DND-41 (cell line): Measurements from ENCODE around the gene LXN.

Experiments
- ATAC-seq: fragments of 200-7000 bp; cut with Tn5 transposase; 3 replicates; pipeline ENCODE4 v1.9.1; 2021; ENCODE audit warnings: low read depth; ENCODE audit not compliant: insufficient read depth
- DNase-seq: peaks from one replicate; pipeline ENCODE4 v3.0.0-alpha.2; 2020
- H2AFZ ChIP-seq: 2 replicates; pipeline ENCODE4 v1.6.0; 2012; ENCODE audit warnings: low read depth, low read length
- H3K27ac ChIP-seq: 2 replicates; pipeline ENCODE4 v1.5.1; 2012; ENCODE audit warnings: low read length, inconsistent platforms
- H3K27me3 ChIP-seq: fragments of 200-600 bp; sonication (generic); 2 replicates; pipeline ENCODE4 v1.6.0; 2012; ENCODE audit warnings: low read length, mild to moderate bottlenecking, inconsistent platforms; ENCODE audit not compliant: insufficient read depth, poor library complexity
- H3K36me3 ChIP-seq: 2 replicates; pipeline ENCODE4 v1.5.1; 2012; ENCODE audit warnings: low read length, inconsistent platforms; ENCODE audit not compliant: insufficient read depth
- H3K4me1 ChIP-seq: 2 replicates; pipeline ENCODE4 v1.5.1; 2012; ENCODE audit warnings: mild to moderate bottlenecking, low read length; ENCODE audit not compliant: insufficient read depth
- H3K4me2 ChIP-seq: 2 replicates; pipeline ENCODE4 v1.6.0; 2012; ENCODE audit warnings: mild to moderate bottlenecking, moderate library complexity, low read length, inconsistent platforms; ENCODE audit not compliant: insufficient read depth
- H3K4me3 ChIP-seq, 2 experiments: fragments of 200-600 bp in 1 of 2; shearing (Covaris generic) in 1 of 2; 2 replicates each; pipeline ENCODE4 v1.5.1; 2012 to 2016; ENCODE audit warnings: inconsistent platforms in 2 of 2, low read length in 2 of 2, mild to moderate bottlenecking in 2 of 2, low read depth in 1 of 2, moderate library complexity in 1 of 2
- H3K79me2 ChIP-seq: 2 replicates; pipeline ENCODE4 v1.6.0; 2012; ENCODE audit warnings: low read length, inconsistent platforms; ENCODE audit not compliant: insufficient read depth
- H3K9ac ChIP-seq: 2 replicates; pipeline ENCODE4 v1.6.0; 2012; ENCODE audit warnings: low read depth, mild to moderate bottlenecking, inconsistent platforms, low read length, moderate library complexity
- H3K9me3 ChIP-seq: 2 replicates; pipeline ENCODE4 v1.5.1; 2012; ENCODE audit warnings: low read length, moderate library complexity, mild to moderate bottlenecking, inconsistent platforms; ENCODE audit not compliant: insufficient read depth, severe bottlenecking
- H4K20me1 ChIP-seq: 2 replicates; pipeline ENCODE4 v1.6.0; 2012; ENCODE audit warnings: low read length; ENCODE audit not compliant: insufficient read depth
- EZH2 ChIP-seq: IDR thresholded peaks from 3 replicates; pipeline ENCODE4 v1.6.1; 2012; ENCODE audit warnings: borderline replicate concordance, low read depth, mild to moderate bottlenecking, moderate library complexity, low read length, inconsistent platforms; ENCODE audit not compliant: severe bottlenecking
- TF ChIP-seq, protein P1 (sequence below): IDR thresholded peaks from 2 replicates; pipeline ENCODE4 v1.5.1; 2012; ENCODE audit warnings: borderline replicate concordance, low read length, moderate library complexity, mild to moderate bottlenecking; ENCODE audit not compliant: poor library complexity, severe bottlenecking; ENCODE audit errors: extremely low read depth

The LXN gene

DNA sequence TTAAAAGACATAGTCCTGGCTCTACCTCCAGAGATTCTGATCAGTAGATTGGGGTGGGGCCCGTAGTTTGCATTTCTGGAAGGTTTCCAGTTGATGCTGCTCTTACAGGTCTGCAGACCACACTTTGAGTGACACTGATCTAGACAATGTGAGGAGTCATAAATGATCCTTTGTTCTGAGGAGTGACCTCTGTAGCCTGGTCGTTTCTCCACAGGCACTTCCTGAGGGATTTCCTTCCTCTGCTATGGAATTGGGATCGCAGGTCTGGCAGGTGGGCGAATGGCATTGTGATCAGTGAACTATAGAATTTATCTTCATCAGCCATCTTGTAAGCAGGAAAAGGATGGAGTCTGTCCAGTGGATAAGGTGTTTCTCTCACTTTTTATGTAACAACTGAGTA, 22.7 kb downstream of the LXN start:
- H3K9ac ChIP-seq: no peak overlapping the region
- no peak overlapping the region for H3K4me3 ChIP-seq
- peaks cover 71% of the 10 kb centered on the region for H3K36me3 ChIP-seq
- no peak overlapping the region for H3K4me2 ChIP-seq
- peaks cover 36% of the 10 kb centered on the region for H3K79me2 ChIP-seq
- H3K27ac ChIP-seq: no peak overlapping the region
- no peak for DNase-seq
- H4K20me1 ChIP-seq: no peaks in the 10 kb centered on the region; the same call in 1 of the 2 replicates
- H2AFZ ChIP-seq: no peak overlapping the region
- no peak for ATAC-seq
- no peaks in the 10 kb centered on the region for H3K27me3 ChIP-seq
- H3K9me3 ChIP-seq: no peaks in the 10 kb centered on the region
- H3K4me1 ChIP-seq: peaks cover 17% of the 10 kb centered on the region
- TF ChIP-seq EZH2: no peak
- TF ChIP-seq, protein P1, sequence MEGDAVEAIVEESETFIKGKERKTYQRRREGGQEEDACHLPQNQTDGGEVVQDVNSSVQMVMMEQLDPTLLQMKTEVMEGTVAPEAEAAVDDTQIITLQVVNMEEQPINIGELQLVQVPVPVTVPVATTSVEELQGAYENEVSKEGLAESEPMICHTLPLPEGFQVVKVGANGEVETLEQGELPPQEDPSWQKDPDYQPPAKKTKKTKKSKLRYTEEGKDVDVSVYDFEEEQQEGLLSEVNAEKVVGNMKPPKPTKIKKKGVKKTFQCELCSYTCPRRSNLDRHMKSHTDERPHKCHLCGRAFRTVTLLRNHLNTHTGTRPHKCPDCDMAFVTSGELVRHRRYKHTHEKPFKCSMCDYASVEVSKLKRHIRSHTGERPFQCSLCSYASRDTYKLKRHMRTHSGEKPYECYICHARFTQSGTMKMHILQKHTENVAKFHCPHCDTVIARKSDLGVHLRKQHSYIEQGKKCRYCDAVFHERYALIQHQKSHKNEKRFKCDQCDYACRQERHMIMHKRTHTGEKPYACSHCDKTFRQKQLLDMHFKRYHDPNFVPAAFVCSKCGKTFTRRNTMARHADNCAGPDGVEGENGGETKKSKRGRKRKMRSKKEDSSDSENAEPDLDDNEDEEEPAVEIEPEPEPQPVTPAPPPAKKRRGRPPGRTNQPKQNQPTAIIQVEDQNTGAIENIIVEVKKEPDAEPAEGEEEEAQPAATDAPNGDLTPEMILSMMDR: no peak

DNA sequence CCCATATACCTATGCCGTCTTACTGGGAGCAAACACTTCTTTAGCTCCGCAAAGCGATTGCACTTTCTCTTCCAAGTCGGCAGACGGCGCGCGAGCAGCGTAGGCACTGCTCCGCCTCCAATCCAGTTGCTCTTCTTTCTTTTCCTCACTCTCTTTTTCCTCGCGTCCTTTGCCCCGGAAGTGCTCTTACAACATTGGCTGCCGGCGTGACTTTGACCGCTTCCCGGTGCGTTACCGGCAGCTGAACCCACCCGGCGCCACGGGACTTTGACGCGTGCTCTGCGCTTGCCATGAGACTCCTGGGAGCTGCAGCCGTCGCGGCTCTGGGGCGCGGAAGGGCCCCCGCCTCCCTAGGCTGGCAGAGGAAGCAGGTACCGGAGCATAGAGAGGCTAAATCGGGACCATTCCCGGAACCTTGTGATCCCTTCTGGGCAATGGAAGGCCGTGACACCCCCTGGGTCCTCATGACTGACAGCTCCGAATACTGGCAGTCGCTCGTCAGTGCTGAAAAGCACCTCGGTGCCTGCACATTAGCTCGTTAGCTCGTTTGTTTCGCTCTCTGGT, 28.0 kb downstream of the LXN start, which contains the start of gene GFM1:
TSS of gene GFM1 (plus strand) at position 183 of the 564 bp plus-strand sequence. CDS start at position 291, 108 bp downstream.
- peaks cover 33% of the 10 kb centered on the region for H3K79me2 ChIP-seq
- H3K4me2 ChIP-seq: peak within 1 kb of the TSS; percentile 84
- DNase-seq (peak; percentile 92), ATAC-seq (peak; percentile 93)
- no peaks in the 10 kb centered on the region for H3K9me3 ChIP-seq
- peaks cover 24% of the 10 kb centered on the region for H3K4me1 ChIP-seq
- peak within 1 kb of the TSS; percentile 47 to 76 for H3K4me3 ChIP-seq
- H2AFZ ChIP-seq: peak within 1 kb of the TSS; percentile 92
- no peaks in the 10 kb centered on the region; the same call in 1 of the 2 replicates for H4K20me1 ChIP-seq
- H3K27me3 ChIP-seq: no peaks in the 10 kb centered on the region
- TF ChIP-seq EZH2: no peak
- TF ChIP-seq, protein P1: peak; percentile 97
- peaks cover 25% of the 10 kb centered on the region; the same call in 1 of the 2 replicates for H3K36me3 ChIP-seq
- peak within 1 kb of the TSS; percentile 84 for H3K27ac ChIP-seq
- peak within 1 kb of the TSS; percentile 62 for H3K9ac ChIP-seq

DNA sequence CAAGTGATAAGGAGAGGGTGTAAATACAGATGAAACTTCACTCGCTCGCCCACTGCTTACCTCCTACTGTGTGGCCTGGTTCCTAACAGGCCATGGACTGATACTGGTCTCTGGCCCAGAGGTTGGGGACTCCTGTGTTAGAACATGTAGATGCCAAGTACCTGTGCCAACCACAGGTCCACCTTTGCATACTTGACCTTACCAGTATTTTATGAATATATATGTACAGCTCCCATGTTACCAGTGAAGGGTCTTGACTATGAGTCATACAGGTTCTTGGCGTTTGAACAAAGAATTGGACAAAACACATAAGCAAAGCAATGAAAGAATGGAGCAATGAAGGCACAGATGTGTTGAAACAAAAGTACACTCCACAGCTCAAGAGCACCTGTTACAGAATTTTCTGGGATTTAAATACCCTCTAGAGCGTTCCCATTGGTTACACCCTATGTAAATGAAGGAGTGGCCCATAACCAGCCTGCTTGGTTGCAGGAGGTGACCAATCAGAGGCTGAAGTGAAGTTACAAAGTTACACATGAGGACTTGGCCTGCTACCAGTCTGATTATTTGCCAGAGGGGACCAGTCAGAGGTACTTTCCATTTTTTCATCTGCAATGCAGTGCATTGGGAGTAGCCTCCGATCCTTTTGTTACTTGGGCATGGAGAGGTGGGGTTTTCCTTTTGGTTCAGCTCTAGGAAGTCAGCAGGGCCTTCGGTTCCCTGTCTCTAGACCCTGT, 29.8 kb downstream of the LXN start:
- peak overlapping the region; percentile 69 for H2AFZ ChIP-seq
- no peak overlapping the region for H3K27ac ChIP-seq
- TF ChIP-seq EZH2: no peak
- TF ChIP-seq, protein P1: no peak
- H3K4me1 ChIP-seq: peaks cover 24% of the 10 kb centered on the region
- peaks cover 31% of the 10 kb centered on the region for H3K79me2 ChIP-seq
- no peaks in the 10 kb centered on the region; the same call in 1 of the 2 replicates for H4K20me1 ChIP-seq
- ATAC-seq: no peak
- H3K4me3 ChIP-seq: no peak overlapping the region
- H3K27me3 ChIP-seq: no peaks in the 10 kb centered on the region
- DNase-seq: no peak
- no peak overlapping the region for H3K9ac ChIP-seq
- H3K4me2 ChIP-seq: no peak overlapping the region
- H3K36me3 ChIP-seq: peaks cover 18% of the 10 kb centered on the region; the same call in 1 of the 2 replicates
- H3K9me3 ChIP-seq: no peaks in the 10 kb centered on the region
